Panc1 (cell line): ENCODE results near the gene FDXR. TPM values are rescaled to one million over a fixed set of nuclear protein-coding genes. Genes with fewer than 3 reads are reported as not detected.
"Not testable (repeated sequence)": the region's sequence is repeated elsewhere in the genome, so short reads cannot be mapped to it uniquely, and the experiment has no call there.

ENCODE experiments used
- ATAC-seq: fragments of 200-7000 bp; cut with Tn5 transposase; 2 replicates; pipeline ENCODE4 v1.9.1; 2020; ENCODE audit warnings: mild to moderate bottlenecking, moderate library complexity
- BruUV-seq: library from RNA; stranded (reverse); fragments of 400-500 nt; replicated peaks from 2 replicates; lab custom pipeline; 2021; lab: Mats Ljungman, UMichigan
- CTCF ChIA-PET: fragments of 300-600 bp; sonication (Branson Sonifier 250); formaldehyde crosslinking; loops from one replicate; lab custom pipeline; 2022; ENCODE audit warnings: antibody characterized with exemption; lab: Charles Lee
- POLR2A ChIA-PET: fragments of 300-600 bp; sonication (Branson Sonifier 250); formaldehyde crosslinking; loops from one replicate; lab custom pipeline; 2022; ENCODE audit warnings: antibody characterized with exemption; lab: Charles Lee
- DNase-seq: peaks from one replicate; pipeline ENCODE4 v3.0.0-alpha.2; 2010; ENCODE audit warnings: low read depth, low spot score
- H3K27ac ChIP-seq: 2 replicates; pipeline ENCODE4 v1.5.1; 2011; ENCODE audit warnings: mild to moderate bottlenecking, low read length, inconsistent platforms
- H3K27me3 ChIP-seq: fragments of 200-500 bp; sonication (Bioruptor generic); 2 replicates; pipeline ENCODE4 v1.6.0; 2014; ENCODE audit warnings: low read length, inconsistent platforms; ENCODE audit not compliant: control insufficient read depth, insufficient read depth
- H3K36me3 ChIP-seq: fragments of 200-500 bp; sonication (Bioruptor generic); 2 replicates; pipeline ENCODE4 v1.5.1; 2014; ENCODE audit warnings: inconsistent platforms, mild to moderate bottlenecking, low read length, moderate library complexity; ENCODE audit not compliant: control insufficient read depth, insufficient read depth
- H3K4me1 ChIP-seq: 2 replicates; pipeline ENCODE4 v1.5.1; 2011; ENCODE audit warnings: inconsistent platforms, mild to moderate bottlenecking, low read length, moderate library complexity; ENCODE audit not compliant: control insufficient read depth, insufficient read depth
- H3K4me3 ChIP-seq, 2 experiments: 2 replicates each; pipeline ENCODE4 v1.5.1; 2011 to 2012; ENCODE audit warnings: low read depth in 2 of 2, low read length in 2 of 2, mild to moderate bottlenecking in 2 of 2, inconsistent platforms in 1 of 2, moderate library complexity in 1 of 2
- H3K9me3 ChIP-seq: fragments of 200-500 bp; sonication (Bioruptor generic); 2 replicates; pipeline ENCODE4 v1.5.1; 2014; ENCODE audit warnings: low read depth, mild to moderate bottlenecking, inconsistent platforms, low read length, moderate library complexity; ENCODE audit not compliant: control insufficient read depth, insufficient read depth
- POLR2AphosphoS5 ChIP-seq: IDR thresholded peaks from 2 replicates; pipeline ENCODE4 v1.6.1; 2012; ENCODE audit warnings: mild to moderate bottlenecking, low read depth, low read length, moderate library complexity
- SIN3A ChIP-seq: IDR thresholded peaks from 2 replicates; pipeline ENCODE4 v1.6.1; 2012; ENCODE audit warnings: low read depth, mild to moderate bottlenecking, low read length, moderate library complexity, borderline replicate concordance; ENCODE audit not compliant: insufficient read depth
- TCF7L2 ChIP-seq: IDR thresholded peaks from 2 replicates; pipeline ENCODE4 v1.6.1; 2011; ENCODE audit warnings: mild to moderate bottlenecking, low read depth, low read length, inconsistent platforms
- in situ Hi-C: cut with HindIII; loops from 2 replicates; pipeline ENCODE4 v1.10.0; 2016; ENCODE audit warnings: low sequenced_read_pairs, low pct_unique_long_range_greater_than_20kb
- intact Hi-C: fragments of 100-400 bp; cut with micrococcal nuclease; formaldehyde crosslinking; loops from one replicate; pipeline ENCODE4 v1.10.0; 2022; ENCODE audit not compliant: unreplicated experiment
- total RNA-seq: library from RNA; stranded (reverse); gene quantifications from one replicate; pipeline ENCODE4 v1.2.1, GENCODE V29; 2021; ENCODE audit not compliant: unreplicated experiment
- TF ChIP-seq, protein P1 (sequence below), 2 experiments: IDR thresholded peaks; 2 replicates each; pipeline ENCODE4 v1.6.1; 2011 to 2012; ENCODE audit warnings: low read depth in 2 of 2, control low read depth in 1 of 2, low read length in 1 of 2, mild to moderate bottlenecking in 1 of 2, moderate library complexity in 1 of 2; ENCODE audit not compliant: insufficient read depth in 1 of 2
- TF ChIP-seq, protein P2 (sequence below): fragments of 450-650 bp; IDR thresholded peaks from 2 replicates; pipeline ENCODE4 v1.5.1; 2017; ENCODE audit warnings: mild to moderate bottlenecking

The FDXR gene
- total RNA-seq, 1 experiment from 2014 or later, result 21.8 TPM

DNA sequence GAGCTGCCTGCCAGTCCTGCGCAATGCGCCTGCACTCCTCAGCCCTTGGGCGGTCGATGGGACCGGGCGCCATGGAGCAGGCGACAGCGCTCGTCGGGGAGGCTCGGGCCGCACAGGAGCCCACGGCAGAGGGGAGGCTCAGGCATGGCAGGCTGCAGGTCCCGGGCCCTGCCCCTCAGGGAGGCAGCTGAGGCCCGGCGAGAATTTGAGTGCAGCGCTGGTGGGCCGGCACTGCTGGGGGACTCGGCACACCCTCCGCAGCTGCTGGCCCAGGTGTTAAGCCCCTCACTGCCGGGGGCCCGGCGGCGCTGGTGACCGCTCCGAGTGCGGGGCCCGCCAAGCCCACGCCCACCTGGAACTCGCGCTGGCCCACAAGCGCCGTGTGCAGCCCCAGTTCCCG is 34.2 kb upstream of the FDXR start:
- TF ChIP-seq TCF7L2 (no peak), POLR2AphosphoS5 (no peak), SIN3A (no peak)
- TF ChIP-seq, protein P1, sequence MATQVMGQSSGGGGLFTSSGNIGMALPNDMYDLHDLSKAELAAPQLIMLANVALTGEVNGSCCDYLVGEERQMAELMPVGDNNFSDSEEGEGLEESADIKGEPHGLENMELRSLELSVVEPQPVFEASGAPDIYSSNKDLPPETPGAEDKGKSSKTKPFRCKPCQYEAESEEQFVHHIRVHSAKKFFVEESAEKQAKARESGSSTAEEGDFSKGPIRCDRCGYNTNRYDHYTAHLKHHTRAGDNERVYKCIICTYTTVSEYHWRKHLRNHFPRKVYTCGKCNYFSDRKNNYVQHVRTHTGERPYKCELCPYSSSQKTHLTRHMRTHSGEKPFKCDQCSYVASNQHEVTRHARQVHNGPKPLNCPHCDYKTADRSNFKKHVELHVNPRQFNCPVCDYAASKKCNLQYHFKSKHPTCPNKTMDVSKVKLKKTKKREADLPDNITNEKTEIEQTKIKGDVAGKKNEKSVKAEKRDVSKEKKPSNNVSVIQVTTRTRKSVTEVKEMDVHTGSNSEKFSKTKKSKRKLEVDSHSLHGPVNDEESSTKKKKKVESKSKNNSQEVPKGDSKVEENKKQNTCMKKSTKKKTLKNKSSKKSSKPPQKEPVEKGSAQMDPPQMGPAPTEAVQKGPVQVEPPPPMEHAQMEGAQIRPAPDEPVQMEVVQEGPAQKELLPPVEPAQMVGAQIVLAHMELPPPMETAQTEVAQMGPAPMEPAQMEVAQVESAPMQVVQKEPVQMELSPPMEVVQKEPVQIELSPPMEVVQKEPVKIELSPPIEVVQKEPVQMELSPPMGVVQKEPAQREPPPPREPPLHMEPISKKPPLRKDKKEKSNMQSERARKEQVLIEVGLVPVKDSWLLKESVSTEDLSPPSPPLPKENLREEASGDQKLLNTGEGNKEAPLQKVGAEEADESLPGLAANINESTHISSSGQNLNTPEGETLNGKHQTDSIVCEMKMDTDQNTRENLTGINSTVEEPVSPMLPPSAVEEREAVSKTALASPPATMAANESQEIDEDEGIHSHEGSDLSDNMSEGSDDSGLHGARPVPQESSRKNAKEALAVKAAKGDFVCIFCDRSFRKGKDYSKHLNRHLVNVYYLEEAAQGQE (IDR thresholded peaks at IDR 0.05; ENCODE audit: insufficient read depth in 1 of 2, low read depth in 2 of 2, low read length in 1 of 2), result no peak
- TF ChIP-seq, protein P2, sequence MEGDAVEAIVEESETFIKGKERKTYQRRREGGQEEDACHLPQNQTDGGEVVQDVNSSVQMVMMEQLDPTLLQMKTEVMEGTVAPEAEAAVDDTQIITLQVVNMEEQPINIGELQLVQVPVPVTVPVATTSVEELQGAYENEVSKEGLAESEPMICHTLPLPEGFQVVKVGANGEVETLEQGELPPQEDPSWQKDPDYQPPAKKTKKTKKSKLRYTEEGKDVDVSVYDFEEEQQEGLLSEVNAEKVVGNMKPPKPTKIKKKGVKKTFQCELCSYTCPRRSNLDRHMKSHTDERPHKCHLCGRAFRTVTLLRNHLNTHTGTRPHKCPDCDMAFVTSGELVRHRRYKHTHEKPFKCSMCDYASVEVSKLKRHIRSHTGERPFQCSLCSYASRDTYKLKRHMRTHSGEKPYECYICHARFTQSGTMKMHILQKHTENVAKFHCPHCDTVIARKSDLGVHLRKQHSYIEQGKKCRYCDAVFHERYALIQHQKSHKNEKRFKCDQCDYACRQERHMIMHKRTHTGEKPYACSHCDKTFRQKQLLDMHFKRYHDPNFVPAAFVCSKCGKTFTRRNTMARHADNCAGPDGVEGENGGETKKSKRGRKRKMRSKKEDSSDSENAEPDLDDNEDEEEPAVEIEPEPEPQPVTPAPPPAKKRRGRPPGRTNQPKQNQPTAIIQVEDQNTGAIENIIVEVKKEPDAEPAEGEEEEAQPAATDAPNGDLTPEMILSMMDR, result no peak
- Histone ChIP-seq H3K36me3 (no peaks in the 10 kb centered on the region), H3K4me3 (no peak overlapping the region), H3K27ac (no peak overlapping the region), H3K9me3 (no peaks in the 10 kb centered on the region), H3K27me3 (no peaks in the 10 kb centered on the region), H3K4me1 (no peaks in the 10 kb centered on the region)
- ATAC-seq (no peak), DNase-seq (no peak)
- intact Hi-C loops, result no loop called here
- CTCF ChIA-PET, result interaction anchor here (1.1 kb wide), 1 partner anchor 12 kb away, joined by 5 read pairs; no protein-coding TSS in a partner anchor
- BruUV-seq, result no TSS peak
- POLR2A ChIA-PET, result no interaction called here
- in situ Hi-C loops, result no loop called here

DNA sequence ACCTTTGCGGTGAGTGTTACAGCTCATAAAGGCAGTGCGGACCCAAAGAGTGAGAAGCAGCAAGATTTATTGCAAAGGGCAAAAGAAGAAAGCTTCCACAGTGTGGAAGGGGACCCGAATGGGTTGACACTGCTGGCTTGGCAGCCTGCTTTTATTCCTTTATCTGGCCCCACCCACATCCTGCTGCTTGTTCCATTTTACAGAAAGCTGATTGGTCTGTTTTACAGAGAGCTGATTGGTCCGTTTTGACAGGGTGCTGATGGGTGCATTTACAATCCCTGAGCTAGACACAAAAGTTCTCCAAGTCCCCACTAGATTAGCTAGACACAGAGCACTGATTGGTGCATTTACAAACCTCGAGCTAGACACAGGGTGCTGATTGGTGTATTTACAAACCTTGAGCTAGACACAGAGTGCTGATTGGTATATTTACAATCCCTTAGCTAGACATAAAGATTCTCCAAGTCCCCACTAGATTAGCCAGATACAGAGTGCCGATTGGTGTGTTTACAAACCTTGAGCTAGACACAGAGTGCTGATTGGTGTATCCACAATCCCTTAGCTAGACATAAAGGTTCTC is 33.5 kb upstream of the FDXR start:
- intact Hi-C loops, BruUV-seq, H3K36me3 ChIP-seq, DNase-seq, in situ Hi-C loops, ATAC-seq, H3K27ac ChIP-seq, H3K4me1 ChIP-seq, H3K9me3 ChIP-seq, H3K27me3 ChIP-seq, H3K4me3 ChIP-seq: not testable (repeated sequence)
- ChIA-PET POLR2A (interaction anchor here (1.0 kb wide), 1 partner anchor 56 kb away, joined by 3 read pairs; no protein-coding TSS in a partner anchor), CTCF (interaction anchor here (0.6 to 1.1 kb wide), 3 partner anchors 12 to 146 kb away, joined by 4 to 6 read pairs (median 5); no protein-coding TSS in a partner anchor)

DNA sequence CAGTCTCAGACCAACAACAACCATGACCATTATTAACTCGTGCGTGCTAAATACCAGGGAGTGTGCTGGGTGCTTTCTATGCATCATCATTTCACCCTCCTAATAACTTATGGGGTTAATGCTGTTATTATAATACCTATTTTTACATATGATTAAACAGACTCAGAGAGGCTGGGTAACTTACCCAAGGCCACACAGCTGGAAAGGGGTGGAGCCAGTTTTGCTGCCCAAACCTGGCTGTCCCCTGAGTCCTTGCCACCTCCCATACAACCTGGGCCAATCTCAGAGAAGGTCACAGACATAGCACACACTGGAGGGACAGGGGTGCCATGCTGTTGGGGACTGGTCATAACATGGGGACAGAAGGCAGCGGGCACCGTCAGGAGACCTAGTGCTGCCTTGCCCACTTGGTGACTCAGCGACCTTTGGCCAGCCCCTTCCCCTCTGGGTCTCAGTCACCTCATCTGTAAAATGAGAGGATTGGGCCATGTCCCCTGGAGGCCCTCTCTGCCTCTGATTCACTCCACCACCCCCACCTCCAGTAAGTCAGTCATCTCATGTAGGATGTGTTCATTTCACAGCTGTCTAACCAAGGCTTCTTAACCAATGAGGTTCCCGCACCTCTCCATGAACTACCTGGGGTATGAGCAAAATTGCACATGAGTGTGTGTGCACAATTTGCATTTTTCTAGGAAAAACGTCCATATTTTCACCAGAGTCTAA is 32.1 kb upstream of the FDXR start:
- H3K4me1 ChIP-seq, result no peaks in the 10 kb centered on the region
- intact Hi-C loops, result no loop called here
- BruUV-seq, result no TSS peak
- TF ChIP-seq SIN3A, result no peak
- H3K4me3 ChIP-seq, result no peak overlapping the region
- CTCF ChIA-PET, result no interaction called here
- H3K27ac ChIP-seq, result no peak overlapping the region
- DNase-seq (no peak), ATAC-seq (no peak)
- H3K27me3 ChIP-seq, result no peaks in the 10 kb centered on the region
- in situ Hi-C loops, result no loop called here
- no peaks in the 10 kb centered on the region for H3K36me3 ChIP-seq
- POLR2A ChIA-PET, result interaction anchor here (1.0 kb wide), 1 partner anchor 57 kb away, joined by 3 read pairs; no protein-coding TSS in a partner anchor
- no peaks in the 10 kb centered on the region for H3K9me3 ChIP-seq
